NCI-H2171 (cell line): ENCODE measurements around the gene BCL2L13.

Experiments used
- DNase-seq: peaks from one replicate; lab custom pipeline; 2025; lab: John Stamatoyannopoulos, UW

The BCL2L13 gene, protein sequence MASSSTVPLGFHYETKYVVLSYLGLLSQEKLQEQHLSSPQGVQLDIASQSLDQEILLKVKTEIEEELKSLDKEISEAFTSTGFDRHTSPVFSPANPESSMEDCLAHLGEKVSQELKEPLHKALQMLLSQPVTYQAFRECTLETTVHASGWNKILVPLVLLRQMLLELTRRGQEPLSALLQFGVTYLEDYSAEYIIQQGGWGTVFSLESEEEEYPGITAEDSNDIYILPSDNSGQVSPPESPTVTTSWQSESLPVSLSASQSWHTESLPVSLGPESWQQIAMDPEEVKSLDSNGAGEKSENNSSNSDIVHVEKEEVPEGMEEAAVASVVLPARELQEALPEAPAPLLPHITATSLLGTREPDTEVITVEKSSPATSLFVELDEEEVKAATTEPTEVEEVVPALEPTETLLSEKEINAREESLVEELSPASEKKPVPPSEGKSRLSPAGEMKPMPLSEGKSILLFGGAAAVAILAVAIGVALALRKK

GRCh38 chr22:17638432-17639246, at the start of gene BCL2L13:
BCL2L13 (plus strand) TSS chr22:17638757; CDS start chr22:17655712, 16,955 bp downstream.
- peak; percentile 89 for DNase-seq

DNA sequence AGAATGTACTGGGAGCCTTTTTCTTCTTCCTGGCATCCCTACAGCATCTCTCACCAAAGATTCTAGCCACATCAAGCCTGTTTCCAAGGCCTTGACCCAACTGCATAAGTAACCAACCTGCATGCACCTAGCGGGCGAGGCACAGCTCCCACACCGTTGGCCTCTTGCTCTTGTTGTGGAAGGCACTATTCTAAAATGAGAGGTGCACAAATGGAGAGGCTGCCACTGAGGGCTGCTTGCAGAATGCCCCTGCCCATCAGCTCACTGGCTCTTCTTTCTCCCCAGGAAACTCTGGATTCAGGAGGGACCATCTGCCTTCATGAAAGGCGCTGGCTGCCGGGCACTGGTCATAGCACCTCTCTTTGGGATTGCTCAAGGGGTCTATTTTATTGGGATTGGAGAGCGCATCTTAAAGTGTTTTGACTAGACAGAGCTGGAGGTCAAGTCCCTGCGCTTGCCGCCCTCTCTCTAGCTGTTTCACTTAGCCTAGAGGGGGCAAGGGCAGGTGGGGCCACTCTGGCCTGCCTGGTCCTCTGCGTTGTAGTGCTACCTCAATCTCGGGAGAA, 48.7 kb upstream of the BCL2L13 start:
- no peak for DNase-seq

DNA sequence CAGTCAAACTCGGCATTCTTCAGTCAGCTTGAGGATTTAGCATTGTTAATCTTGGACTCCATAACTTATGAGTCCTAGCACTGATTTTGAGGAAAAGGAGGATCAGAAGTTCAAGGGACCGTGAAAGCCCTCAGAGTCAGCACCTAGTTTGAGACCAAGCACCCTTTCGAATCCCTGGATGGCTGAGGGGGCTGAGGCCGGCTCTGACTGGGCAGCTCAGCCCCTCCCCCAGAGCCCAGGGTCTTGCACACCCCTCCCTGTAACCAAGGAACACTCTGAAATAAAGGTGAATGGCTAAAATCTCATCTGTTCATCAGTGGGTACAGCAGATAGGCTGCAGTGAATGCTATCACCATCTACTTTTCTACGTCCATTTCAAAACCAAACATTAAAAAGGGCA, 48.0 kb upstream of the BCL2L13 start:
- no peak for DNase-seq

DNA sequence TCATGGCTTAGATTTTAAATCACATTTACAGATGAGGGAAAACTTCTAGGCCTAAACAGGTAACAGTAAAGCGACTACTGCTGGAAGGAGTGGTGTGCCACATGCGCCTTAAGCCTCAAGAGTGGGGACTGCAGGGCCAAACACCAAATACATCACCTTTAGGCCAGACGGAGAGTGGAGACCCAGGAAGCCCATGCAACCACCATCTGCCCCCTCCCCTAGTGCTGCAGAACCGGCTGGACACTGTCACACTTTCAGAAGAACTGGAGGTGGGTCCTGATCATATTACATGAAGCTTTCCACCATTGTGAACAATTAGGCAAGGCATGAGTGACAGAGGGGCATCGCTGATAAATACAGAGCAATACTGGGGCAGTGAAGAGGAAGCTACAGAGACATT, 46.4 kb upstream of the BCL2L13 start:
- DNase-seq = no peak

DNA sequence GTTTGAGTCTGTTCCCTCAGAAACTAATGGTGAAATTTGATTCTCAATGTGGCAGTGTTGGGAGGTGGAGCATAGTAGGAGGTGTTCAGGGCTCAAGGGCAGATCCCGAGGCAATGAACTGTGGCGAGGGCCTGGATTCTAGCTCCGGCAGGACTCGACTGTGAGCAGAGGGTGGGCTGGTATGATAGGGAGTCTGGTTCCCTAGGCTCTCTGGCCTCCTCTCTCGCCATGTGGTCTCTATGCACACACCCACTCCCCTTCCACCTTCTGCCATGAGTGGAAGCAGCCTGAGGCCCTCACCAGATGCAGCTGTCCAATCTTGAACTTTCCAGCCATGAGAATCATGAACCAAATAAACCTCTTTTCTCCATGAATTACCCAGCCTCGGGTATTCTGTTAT, 42.3 kb upstream of the BCL2L13 start:
- no peak for DNase-seq

- DNase-seq = no peak
These were observed 41.3 kb upstream of the BCL2L13 start for GRCh38 chr22:17597217-17597616.

DNA sequence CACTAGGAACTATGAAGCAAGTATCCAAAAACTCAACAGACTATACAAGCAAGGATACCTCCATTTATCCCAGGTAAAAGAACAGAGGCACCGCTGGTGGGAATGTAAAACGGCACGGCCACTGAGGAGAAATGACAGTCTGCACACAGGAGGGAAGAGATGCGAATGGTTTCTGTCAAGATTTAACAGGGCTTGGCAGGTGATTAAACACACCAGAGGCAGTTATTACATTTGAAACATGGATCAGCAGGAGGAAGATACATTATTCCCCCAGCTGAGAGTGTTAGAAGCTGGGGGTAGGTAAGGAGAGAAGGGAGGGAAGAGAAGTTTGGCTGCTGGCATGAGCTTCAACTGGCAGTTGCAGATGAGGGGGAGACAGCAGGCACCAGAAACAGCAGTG, 40.2 kb upstream of the BCL2L13 start:
- no peak for DNase-seq

DNA sequence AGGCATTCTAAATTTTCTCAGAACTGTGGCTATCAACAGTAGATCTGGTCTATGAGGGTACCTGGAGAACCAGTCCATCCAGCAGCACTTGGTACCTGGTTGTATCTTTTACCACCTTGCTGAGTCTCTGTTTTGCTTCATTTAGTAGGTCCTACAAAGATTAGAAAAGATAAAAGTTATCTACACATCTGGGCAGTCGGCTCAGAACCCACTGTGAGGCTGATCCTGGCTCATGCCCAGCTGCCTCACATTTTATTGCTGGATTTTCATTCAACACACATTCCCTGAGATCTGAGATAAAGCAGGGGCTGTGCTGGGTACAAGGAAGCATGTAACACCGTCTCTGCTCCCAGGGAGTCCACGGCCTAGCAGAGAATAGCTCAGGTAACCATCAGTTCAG, 37.5 kb upstream of the BCL2L13 start:
- DNase-seq = no peak

DNA sequence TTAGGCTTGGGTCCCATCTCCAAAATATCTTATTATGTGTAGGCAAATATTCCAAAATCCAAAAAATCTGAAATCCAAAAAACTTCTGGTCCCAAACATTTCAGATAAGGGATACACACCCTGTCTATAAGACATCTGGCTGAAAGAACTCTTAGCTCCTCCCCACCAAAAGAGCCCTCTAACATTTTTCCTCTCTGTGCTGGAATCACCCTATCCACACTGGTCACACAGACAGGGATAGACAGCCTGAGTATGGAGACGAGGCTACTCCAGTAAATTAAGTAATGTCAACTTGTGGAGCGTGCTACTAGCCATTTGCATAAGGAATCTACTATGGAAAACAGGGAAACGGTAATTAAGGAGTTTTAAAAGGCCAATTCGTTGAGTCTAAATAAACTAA, 34.9 kb upstream of the BCL2L13 start:
- DNase-seq = no peak

GRCh38 chr22:17606496-17606895, 32.1 kb upstream of the BCL2L13 start:
- peak; percentile 17 for DNase-seq

DNA sequence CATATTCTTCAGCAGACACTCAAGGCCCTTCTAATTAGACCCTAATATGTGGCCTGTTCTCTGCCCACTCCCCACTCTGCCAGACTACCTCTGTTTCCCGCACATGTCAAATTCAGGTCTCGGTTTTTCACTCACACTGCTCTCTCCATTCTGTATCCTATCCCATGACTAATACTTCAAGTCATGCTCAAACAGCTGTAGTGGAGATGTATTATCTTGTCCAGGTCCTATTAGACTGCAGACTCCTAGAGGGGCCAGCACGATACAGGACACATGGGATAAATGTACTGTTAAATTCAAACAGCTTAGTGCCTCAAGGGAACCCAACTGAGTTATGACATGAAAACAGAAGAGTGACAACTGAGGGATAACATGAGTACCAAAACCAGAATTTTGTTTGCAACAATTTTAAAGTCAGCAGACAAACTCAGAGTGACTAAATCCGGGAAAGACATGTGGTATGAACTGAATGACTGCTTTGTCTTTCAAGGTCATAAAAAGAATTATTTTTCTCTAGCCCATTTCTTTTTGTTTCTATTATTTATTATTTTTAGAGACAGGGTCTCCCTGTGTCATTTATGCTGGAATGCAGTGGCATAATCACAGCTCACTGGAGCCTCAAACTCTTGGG, 30.6 kb upstream of the BCL2L13 start:
- no peak for DNase-seq

DNA sequence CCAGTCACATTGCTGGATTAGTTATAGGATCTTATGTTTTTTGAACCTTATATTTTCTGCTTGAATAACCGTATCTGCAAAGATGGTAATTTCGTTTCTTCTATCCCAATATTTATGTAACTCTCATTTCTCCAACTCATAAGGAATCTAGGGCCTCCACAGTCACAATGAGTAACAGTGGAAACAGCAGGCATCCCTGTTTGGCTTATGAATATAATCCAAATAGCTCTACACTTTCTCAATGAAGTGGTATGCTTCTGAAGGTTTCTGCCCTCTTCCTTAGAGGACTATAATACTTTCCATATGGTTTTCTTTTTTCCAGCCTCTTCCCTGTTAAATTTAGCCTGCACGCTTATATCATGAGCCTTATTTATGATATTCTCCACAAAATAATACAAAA, 26.5 kb upstream of the BCL2L13 start:
- DNase-seq = no peak

DNA sequence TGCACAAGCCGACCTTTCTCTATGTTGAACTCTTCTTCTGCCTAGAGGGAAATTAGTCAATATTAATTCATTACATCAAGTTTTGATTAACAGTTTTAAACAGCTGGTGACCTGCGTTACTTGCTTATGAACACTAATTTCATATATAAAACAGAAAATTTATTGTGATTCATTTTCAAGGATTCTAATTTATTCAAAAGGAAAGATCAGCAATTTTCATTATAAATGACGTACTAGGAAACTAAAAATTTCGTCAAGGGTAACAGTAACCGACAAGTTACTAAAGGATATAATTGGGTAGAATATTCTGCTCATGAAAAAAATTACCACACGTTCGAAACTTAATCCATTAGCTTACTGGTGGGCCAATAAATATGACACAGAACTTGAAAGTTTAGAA, 25.3 kb upstream of the BCL2L13 start:
- DNase-seq = no peak

DNA sequence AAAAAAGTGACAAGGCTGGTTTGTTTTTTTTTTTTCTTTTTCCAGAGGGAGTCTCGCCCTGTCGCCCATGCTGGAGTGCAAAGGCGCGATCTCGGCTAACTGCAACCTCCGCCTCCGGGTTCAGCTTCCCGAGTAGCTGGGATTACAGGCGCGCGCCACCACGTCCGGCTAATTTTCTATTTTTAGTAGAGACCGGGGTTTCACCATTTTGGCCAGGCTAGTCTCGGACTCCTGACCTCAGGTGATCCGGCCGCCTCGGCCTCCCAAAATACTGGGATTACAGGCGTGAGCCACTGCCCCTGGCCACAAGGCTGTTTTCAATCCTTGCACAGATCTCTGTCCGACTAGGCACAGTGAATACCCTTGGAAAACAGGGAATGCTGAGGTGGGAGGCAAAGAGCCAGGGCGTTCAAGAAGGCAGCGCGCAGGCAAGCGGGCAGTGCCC, 10.6 kb upstream of the BCL2L13 start:
- DNase-seq = peak; percentile 4

- DNase-seq = peak; percentile 95
These were observed 10.0 kb upstream of the BCL2L13 start, which contains the start of gene ATP6V1E1 for GRCh38 chr22:17628406-17629172. ATP6V1E1 (minus strand) TSS chr22:17628749; CDS start chr22:17628635, 114 bp downstream.

GRCh38 chr22:17629173-17629489, 9.4 kb upstream of the BCL2L13 start:
- DNase-seq = no peak

DNA sequence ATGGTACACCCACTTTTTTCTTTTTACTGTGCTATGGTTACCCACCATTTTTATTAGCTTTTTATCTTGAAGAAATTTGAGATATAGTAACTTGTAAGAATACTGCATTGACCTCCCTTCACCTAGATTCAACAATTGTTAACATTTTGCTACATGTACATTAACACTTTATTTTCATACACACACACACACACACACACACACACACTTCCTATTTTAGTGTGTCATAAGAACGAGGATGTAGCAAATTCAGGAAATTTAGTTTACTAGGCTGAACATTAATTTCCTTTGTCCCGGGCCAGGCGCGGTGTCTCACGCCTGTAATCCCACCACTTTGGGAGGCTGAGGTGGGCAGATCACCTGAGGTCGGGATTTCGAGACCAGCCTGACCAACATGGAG, 8.9 kb upstream of the BCL2L13 start:
- no peak for DNase-seq

GRCh38 chr22:17631076-17631565, 7.4 kb upstream of the BCL2L13 start:
- DNase-seq = no peak

DNA sequence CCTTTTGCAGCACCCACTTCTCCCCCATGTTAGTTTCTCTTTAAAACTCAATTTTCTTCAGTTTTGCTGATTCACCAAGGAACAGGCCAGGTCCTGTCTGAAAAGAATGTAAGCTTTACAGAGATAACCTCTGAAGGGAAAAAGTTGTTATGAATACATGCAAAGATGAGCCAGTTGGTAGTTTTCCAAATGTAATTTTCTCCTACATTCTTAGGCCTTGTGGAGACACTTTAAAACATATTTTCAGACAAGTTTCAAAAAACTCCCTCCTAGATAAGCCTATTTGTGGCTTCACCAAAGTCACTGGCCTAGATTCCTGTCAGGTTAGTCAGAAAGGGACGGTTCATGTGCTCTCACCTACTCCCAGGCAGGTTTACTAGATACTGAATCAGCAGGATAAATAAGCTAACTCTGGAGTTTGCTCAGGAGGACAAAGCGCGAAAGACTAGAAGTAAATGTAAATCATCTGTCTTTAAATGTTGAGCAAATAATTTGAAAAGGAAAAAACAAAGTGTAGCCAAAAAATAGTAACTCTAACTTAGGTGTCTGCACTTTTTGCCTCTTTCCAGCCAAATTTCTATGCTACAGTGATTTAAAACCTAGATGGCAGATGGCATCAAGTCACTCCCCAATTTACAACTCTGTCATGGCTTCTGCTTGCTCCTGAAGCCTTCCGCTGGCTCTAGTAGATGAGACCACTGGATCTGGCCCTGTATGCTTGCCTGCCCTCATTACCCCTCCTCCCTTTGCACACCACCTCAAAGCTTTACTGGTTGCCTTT, 5.2 kb upstream of the BCL2L13 start:
- DNase-seq = no peak

DNA sequence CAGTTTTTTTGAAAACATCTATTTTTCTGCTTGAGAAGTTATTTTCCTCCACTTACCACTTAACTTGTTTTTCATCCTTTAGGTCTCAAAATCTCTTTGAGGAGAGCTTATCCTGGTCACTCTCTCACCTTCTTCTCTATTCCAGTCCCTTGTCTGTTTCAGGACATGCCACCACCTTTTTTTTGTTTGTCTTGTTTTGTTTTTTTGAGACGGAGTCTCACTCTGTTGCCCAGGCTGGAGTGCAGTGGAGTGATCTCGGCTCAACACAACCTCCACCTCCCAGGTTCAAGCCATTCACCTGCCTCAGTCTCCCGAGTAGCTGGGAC, 4.6 kb upstream of the BCL2L13 start:
- DNase-seq = no peak

DNA sequence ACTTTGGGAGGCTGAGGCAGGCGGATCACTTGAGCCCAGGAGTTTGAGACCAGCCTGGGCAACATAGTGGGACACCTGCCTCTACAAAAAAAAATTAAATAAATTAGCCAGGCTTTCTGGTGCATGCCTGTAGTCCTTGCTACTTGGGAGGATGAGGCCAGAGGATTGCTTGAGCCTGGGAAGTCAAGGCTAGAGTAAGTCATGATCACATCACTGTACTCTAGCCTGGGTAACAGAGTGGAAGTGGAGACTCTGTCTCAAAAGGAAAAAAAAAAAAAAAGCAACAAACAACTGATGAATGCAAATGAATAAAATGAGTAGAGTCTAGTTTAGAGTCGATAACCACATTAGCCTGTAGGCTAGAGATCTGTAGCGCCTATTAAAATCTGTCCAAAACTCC, 3.9 kb upstream of the BCL2L13 start:
- no peak for DNase-seq
